HTERT RPE-1 (cell line): ENCODE results near the gene FBXL17.
"Not testable (repeated sequence)": the region's sequence is repeated elsewhere in the genome, so short reads cannot be mapped to it uniquely, and the experiment has no call there.

ENCODE experiments used
- in situ Hi-C: fragments of 300-500 bp; cut with MboI; formaldehyde crosslinking; loops from 4 replicates; pipeline ENCODE4 v1.14.3; 2020; ENCODE audit warnings: low sequenced_read_pairs

FBXL17 gene

DNA sequence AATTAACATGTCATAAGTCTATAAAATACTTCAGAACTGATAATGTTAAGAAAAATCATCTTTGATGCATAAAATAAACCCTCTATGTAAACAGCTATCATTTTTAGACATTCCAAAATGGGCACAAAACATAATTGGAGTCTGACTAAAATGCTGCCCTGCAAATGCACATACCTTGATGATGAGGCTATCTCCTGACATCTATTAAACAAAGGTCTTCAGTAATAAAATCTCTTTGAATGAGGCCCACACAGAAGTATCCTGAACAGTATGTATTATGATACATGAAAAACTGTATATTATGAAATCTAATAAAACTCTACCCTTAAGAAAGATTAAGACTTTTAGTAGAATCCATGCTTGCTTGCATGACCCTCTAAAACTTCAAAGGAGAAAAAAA is 66.1 kb downstream of the FBXL17 start:
- in situ Hi-C loops: no loop called here

DNA sequence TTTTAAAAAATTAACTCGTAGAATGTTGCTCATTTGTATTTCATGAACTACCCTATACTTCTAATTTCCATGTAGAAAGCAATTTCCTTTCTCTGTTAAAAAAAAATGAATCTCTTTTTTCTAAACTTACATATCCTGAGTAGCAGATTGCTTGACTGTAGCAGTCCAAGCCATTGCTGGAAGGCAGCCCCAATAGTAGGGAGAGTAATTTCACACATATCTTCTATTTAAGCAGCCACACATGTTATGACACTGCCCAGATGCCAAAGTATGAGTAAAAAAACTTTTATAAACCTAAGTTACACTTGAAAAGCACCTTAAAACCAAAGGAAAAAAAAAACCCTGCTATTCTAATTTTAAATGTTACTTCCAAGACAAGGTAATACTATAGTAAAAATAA is 69.6 kb downstream of the FBXL17 start:
- in situ Hi-C loops: no loop called here

- in situ Hi-C loops: no loop called here
Measured at GRCh38 chr5:108311682-108312081, 70.2 kb downstream of the FBXL17 start.

DNA sequence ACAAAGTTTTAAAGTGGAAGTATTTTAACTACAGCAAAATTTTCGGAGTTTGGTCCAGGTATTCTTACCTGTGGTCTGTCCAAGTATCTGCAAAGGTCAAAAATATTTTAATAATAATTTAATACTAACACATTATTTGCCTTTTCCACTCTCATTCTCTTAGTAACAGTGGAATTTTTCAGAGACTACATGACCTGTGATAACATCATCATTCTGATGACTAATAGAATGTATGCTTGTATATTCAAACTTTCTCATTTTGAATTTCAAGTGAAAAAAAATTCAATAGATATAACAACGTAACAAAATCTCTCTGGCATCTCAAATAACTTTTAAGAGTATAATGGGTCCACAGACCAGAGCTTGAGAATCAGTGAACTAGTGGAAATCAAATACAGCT is 78.3 kb downstream of the FBXL17 start:
- in situ Hi-C loops: no loop called here

DNA sequence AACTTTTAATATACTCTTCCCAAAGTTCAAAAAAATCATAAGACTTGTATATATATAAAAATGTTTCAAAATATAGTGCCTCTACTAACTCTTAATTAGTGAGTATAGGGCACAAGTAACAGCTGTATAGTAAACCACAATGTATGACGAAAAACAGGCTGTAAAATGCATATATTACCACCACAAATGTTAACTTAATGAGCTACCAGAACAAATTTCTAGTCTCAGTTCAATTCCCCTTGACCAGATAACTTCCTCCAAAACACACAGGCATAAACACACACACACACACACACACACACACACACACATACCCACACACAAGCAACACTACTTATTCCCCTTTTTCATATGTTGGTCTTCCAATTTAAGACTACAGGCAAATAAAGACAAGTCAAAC is 78.8 kb downstream of the FBXL17 start:
- in situ Hi-C loops: no loop called here

DNA sequence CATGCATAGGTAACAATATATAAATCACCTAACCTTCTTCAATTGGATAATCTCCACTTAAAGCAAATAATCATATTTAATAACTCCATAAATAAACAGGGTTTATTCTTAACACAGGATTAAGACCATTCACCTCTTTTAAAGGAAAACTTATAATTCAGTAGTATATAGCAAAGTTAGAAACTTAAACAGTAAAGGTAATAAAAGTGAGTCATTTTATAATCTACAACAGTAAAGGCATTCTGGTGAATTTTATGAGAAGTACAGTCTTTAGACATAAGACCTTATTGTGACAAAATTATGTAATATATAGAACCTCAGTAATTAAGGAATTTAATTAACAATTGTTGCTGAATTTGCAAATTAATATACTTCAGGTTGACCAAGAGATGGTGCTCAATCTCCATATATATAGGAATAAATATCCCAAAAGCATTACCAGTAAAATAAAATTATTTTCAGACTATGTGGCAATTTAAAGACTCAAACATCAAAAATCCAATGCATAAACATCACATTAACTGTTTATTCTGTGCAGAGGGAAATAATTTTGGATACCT is 84.8 kb downstream of the FBXL17 start:
- in situ Hi-C loops: no loop called here

DNA sequence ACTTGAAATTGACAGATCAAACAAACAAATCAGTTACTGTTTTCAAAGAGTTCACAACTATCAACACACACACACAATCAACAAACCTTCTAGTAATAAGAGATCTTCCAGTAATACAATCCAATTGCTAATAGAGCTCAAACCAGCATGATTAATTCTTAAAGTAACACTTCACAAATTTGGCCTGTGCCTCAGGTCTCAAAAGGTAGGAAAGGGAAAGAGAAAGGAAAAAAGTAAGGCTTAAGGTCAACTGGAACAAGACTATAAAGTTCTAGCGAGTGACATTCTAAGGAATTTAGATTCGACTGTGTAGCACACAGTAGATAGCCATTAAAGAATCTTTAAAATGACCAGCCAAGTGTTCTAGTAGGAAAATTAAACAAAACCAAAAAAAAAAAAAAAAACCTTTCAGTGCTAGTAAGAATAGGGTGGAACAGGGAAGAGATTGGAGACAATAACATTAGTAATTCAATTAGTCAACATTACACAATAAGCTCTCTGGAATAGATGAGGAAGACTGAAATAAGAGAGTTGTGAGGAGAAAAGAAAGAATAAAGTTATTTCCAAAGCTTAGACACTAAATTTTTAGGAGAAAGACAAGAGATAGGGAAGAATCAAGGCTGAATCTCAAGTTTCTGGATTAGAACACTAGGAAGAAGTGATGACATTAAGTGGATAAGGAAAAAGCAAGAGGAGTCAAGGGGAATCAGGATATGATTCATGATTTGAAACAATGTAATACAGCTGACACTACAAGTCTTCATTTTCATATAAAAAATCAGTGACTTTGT is 86.1 kb downstream of the FBXL17 start:
- in situ Hi-C loops: no loop called here

GRCh38 chr5:108280960-108281569 is 100.8 kb downstream of the FBXL17 start:
- in situ Hi-C loops: no loop called here

DNA sequence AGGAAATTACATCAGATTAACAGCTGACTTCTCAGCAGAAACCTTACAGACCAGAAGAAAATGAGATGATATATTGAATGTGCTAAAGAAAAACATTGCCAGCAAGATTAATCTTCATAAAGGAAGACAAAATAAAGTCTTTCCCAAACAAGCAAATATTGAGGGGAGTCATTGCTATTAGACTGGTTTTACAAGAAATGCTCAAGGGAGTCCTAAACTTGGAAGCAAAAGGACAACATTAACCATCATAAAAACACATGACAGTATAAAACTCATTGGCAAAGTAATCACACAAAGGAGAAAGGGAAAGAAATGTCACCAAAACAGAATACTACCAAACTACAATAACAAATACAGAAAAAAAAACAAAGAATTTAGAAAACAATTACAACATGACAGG is 101.7 kb downstream of the FBXL17 start:
- in situ Hi-C loops: no loop called here

GRCh38 chr5:108278285-108279240 is 103.3 kb downstream of the FBXL17 start:
- in situ Hi-C loops: no loop called here

- in situ Hi-C loops: no loop called here
Measured at GRCh38 chr5:108276187-108277050, 105.5 kb downstream of the FBXL17 start.

DNA sequence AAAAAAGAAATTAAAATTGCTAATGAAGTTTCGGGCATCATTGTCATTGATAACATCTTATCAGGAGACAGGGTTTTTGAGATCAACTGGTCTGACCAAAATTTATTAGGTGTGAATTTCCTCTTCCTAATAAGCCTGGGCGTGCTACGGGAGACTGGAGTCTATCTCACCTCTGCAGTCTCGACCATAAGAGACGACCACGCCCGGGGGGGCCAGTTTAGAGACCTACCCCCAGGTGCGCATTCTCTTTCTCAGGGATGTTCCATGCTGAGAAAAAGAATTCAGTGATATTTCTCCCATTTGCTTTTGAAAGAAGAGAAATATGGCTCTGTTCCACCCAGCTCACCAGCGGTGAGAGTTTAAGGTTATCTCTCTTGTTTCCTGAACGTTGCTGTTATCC is 107.8 kb downstream of the FBXL17 start:
- in situ Hi-C loops: not testable (repeated sequence)

GRCh38 chr5:108271127-108271526 is 110.8 kb downstream of the FBXL17 start:
- in situ Hi-C loops: no loop called here

DNA sequence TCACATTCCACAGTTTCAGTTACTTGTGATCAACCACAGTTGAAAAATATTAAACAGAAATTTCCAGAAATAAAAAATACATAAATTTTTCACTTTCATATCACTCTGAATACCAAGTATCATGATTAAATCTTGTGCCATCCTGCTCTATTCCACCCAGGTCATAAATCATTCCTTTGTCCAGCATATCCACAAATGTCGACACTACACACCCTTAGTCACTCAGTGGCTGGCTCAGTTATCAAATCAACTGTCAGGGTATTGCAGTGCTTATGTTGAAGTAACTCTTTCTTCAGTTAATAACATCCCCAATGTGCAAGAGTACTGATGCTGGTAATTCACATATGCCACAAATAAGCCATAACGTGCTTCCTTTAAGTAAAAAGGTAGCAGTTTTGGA is 115.7 kb downstream of the FBXL17 start:
- in situ Hi-C loops: no loop called here

- in situ Hi-C loops: no loop called here
Measured at GRCh38 chr5:108264533-108264932, 117.4 kb downstream of the FBXL17 start.

GRCh38 chr5:108263338-108263737 is 118.6 kb downstream of the FBXL17 start:
- in situ Hi-C loops: no loop called here

GRCh38 chr5:108260858-108261170 is 121.1 kb downstream of the FBXL17 start:
- in situ Hi-C loops: no loop called here

DNA sequence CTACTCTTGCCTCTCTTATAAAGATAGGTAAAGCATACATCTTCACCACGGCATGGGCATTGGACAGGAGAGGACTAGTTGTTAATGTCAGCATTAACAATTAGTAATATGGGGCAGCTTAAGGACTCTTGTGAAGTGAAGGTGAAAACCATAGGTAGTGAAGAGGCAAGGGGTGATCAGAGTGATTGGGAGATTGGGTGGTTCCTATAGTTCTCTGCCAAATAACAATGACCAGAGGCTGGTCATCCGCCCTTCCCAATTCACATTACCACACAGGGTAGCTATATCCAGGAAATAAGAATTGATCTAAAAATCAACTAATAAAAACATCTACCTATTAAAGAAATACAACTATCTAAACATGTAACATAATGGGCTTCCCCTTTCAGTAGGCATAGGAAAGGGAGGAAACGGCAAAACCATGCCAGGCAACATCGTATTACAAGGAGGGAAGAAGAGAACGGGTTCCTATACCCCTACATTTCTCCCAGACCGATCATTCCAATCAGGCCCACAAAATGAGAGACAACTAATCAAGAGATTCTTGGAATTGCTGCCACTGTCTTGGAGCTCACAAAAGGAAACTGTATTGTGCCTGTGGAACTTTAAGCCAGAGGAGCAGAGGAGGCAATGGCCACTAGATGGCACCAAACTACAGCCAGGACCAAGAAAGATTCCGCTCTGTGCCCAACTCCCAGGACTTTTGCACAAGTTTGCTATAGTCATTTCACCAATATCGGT is 121.6 kb downstream of the FBXL17 start:
- in situ Hi-C loops: no loop called here

DNA sequence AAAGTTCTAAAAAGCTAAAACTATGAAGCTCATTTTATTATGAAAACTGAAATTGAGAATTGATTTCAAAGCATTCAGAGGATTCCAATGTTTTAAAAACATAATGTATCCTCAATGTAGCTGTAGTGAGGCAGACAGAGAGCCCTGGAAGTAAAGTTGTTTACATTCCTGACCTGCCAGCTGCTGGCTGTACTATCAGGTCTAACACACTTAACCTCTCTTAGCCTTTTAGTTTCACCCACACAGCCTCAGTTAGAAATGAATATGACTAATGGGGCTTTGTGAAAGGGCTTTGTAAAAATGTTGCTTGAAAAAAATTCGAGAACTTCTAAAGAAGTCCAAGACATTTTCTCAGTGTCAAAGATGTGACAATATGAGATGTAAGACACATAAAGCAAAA is 122.6 kb downstream of the FBXL17 start:
- in situ Hi-C loops: no loop called here

- in situ Hi-C loops: no loop called here
Measured at GRCh38 chr5:108257996-108258395, 123.9 kb downstream of the FBXL17 start.
